Measurements from ENCODE around the gene FRS2. TPM values are rescaled to one million over a fixed set of nuclear protein-coding genes. Genes with fewer than 3 reads are reported as not detected.

Gene FRS2
- total RNA-seq, 1 experiment from 2014 or later = 33.7 TPM

DNA sequence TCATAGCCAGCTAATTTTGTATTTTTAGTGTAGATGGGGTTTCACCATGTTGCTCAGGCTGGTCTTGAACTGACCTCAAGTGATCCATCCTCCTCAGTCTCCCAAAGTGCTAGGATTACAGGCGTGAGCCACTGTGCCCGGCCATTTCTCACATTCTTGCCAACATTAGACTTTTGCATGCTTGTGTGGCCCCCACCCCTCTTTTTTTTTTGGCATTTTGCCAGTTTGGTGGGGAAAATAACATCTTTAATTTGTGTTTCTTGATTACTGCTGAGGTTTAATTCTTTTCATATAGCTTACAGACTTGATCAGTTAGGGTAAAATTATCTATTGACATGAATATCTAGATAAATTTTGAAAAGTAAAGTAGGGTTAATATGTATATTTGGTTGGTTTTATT lies 118.9 kb downstream of the FRS2 start:
- no peak overlapping the region for H3K4ac ChIP-seq (ENCODE audit: low read depth, low read length)
- no peak overlapping the region for H4K8ac ChIP-seq (replicated peaks; ENCODE audit: insufficient read length, low read depth, low read length)
- Mint-ChIP-seq H3K4me3 (no peak overlapping the region), H3K36me3 (ENCODE audit: insufficient read depth in 1 of 3, low read depth in 3 of 3) (peaks cover 57 to 82% (median 82%) of the 10 kb centered on the region in 3 experiments), H3K27me3 (ENCODE audit: low read depth) (no peaks in the 10 kb centered on the region), H3K4me1 (peaks cover 0 to 9% of the 10 kb centered on the region in 2 experiments; a peak in 1 of 4 replicates), H3K27ac (no peak overlapping the region), H3K9me3 (no peaks in the 10 kb centered on the region)
- H2AK5ac ChIP-seq (ENCODE audit: insufficient read length, low read length) = no peak overlapping the region
- H3K23ac ChIP-seq (ENCODE audit: insufficient read length, low read depth, low read length) = no peak overlapping the region
- no peak overlapping the region for H2BK120ac ChIP-seq (ENCODE audit: low read depth, low read length, poor library complexity, severe bottlenecking)
- H2BK5ac ChIP-seq (ENCODE audit: insufficient read length, low read length) = no peak overlapping the region
- no CpG with 5 or more reads among the region's 2 CpGs for WGBS (ENCODE audit: extremely low coverage, insufficient read length, low lambda C conversion rate)
- H2AFZ ChIP-seq (ENCODE audit: low read length) = no peak overlapping the region
- no peak overlapping the region for H3T11ph ChIP-seq (ENCODE audit: low read length)
- no peak overlapping the region for H3K14ac ChIP-seq (ENCODE audit: insufficient read depth, low read length)
- H3K79me1 ChIP-seq (ENCODE audit: insufficient read depth, low read depth, low read length, poor library complexity, severe bottlenecking) = peaks cover 3% of the 10 kb centered on the region
- H2BK20ac ChIP-seq (ENCODE audit: low read depth, low read length, poor library complexity, severe bottlenecking) = no peak overlapping the region
- H3K18ac ChIP-seq (ENCODE audit: insufficient read length, low read depth, low read length) = no peak overlapping the region
- H3K27ac ChIP-seq (ENCODE audit: insufficient read length, low read depth, low read length) = no peak overlapping the region
- DNase-seq = no peak
- no peak overlapping the region for H2BK15ac ChIP-seq (ENCODE audit: low read depth, low read length)
- no peaks in the 10 kb centered on the region for H3K9me3 ChIP-seq (ENCODE audit: control insufficient read depth, low read depth, low read length)
- H3K56ac ChIP-seq (ENCODE audit: insufficient read length, low read depth, low read length) = no peak overlapping the region
- TF ChIP-seq, protein P1, sequence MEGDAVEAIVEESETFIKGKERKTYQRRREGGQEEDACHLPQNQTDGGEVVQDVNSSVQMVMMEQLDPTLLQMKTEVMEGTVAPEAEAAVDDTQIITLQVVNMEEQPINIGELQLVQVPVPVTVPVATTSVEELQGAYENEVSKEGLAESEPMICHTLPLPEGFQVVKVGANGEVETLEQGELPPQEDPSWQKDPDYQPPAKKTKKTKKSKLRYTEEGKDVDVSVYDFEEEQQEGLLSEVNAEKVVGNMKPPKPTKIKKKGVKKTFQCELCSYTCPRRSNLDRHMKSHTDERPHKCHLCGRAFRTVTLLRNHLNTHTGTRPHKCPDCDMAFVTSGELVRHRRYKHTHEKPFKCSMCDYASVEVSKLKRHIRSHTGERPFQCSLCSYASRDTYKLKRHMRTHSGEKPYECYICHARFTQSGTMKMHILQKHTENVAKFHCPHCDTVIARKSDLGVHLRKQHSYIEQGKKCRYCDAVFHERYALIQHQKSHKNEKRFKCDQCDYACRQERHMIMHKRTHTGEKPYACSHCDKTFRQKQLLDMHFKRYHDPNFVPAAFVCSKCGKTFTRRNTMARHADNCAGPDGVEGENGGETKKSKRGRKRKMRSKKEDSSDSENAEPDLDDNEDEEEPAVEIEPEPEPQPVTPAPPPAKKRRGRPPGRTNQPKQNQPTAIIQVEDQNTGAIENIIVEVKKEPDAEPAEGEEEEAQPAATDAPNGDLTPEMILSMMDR (conservative IDR thresholded peaks at IDR 0.05) = no peak
- H4K91ac ChIP-seq (ENCODE audit: insufficient read length, low read depth, low read length) = no peak overlapping the region
- H3K23me2 ChIP-seq (ENCODE audit: insufficient read length, low read depth, low read length, poor library complexity, severe bottlenecking) = no peaks in the 10 kb centered on the region
- no peak overlapping the region for H3K4me2 ChIP-seq (ENCODE audit: insufficient read depth, insufficient read length, low read length)
- H4K20me1 ChIP-seq (ENCODE audit: control insufficient read depth, insufficient read depth, insufficient read length) = no peaks in the 10 kb centered on the region
- H3K4me1 ChIP-seq (ENCODE audit: insufficient read depth, low read length) = no peaks in the 10 kb centered on the region
- no peak overlapping the region for H2BK12ac ChIP-seq (ENCODE audit: insufficient read length, low read depth, low read length)
- no peak overlapping the region for H4K5ac ChIP-seq (ENCODE audit: insufficient read length, low read depth, low read length)
- H3K27me3 ChIP-seq (ENCODE audit: insufficient read depth, low read length) = no peaks in the 10 kb centered on the region
- no peak overlapping the region for H3K9ac ChIP-seq (ENCODE audit: extremely low read depth, insufficient read length, low read length)
- peaks cover 3% of the 10 kb centered on the region; the same call in 1 of the 2 replicates for H3K79me2 ChIP-seq (ENCODE audit: insufficient read depth, low read length)
